Right renal cortex interstitium (tissue), 3 donors: ENCODE measurements around the gene IYD. TPM values are rescaled to one million over a fixed set of nuclear protein-coding genes. Genes with fewer than 3 reads are reported as not detected.

ENCODE experiments used
- DNase-seq, 3 donors: peaks; one replicate each; pipeline ENCODE4 v3.0.0-alpha.2; 2013; ENCODE audit warnings: low read depth in 3 of 3, low spot score in 2 of 3
- polyA plus RNA-seq, 3 donors: library from polyadenylated mRNA; unstranded; fragments of 120-200 nt; gene quantifications; one replicate each; pipeline ENCODE4 v1.2.1, GENCODE V29; 2013; ENCODE audit not compliant: insufficient read length in 3 of 3

IYD gene
- polyA plus RNA-seq, 3 donors, result 3.0 to 5.5 (median 5.4) TPM

- no peak for DNase-seq
These were observed 25.5 kb downstream of the IYD start for GRCh38 chr6:150394053-150394898.

GRCh38 chr6:150394899-150395295, 26.1 kb downstream of the IYD start:
- DNase-seq, result no peak

GRCh38 chr6:150395388-150396009, 26.7 kb downstream of the IYD start:
- peak in 2 of 3 donors; percentile 32 to 56 for DNase-seq

GRCh38 chr6:150403458-150404246, 34.8 kb downstream of the IYD start:
- DNase-seq, result peak; percentile 83 to 90 (median 88)

GRCh38 chr6:150406948-150407347, 38.1 kb downstream of the IYD start:
- DNase-seq, result no peak

GRCh38 chr6:150408842-150409241, 40.0 kb downstream of the IYD start:
- no peak for DNase-seq

GRCh38 chr6:150409576-150410066, 40.8 kb downstream of the IYD start:
- DNase-seq, result no peak

- no peak for DNase-seq
These were observed 41.6 kb downstream of the IYD start for GRCh38 chr6:150410399-150410798.

- no peak for DNase-seq
These were observed 42.1 kb downstream of the IYD start for GRCh38 chr6:150410906-150411305.

- DNase-seq, result no peak
These were observed 43.4 kb downstream of the IYD start for GRCh38 chr6:150412221-150412620.

GRCh38 chr6:150413198-150413597, 44.4 kb downstream of the IYD start:
- no peak for DNase-seq

GRCh38 chr6:150413781-150414281, 45.0 kb downstream of the IYD start:
- no peak for DNase-seq

- DNase-seq, result no peak
These were observed 47.3 kb downstream of the IYD start for GRCh38 chr6:150416128-150416527.

- DNase-seq, result no peak
These were observed 48.4 kb downstream of the IYD start for GRCh38 chr6:150417250-150417649.

- DNase-seq, result peak in 2 of 3 donors; percentile 72 to 74
These were observed 49.4 kb downstream of the IYD start for GRCh38 chr6:150417899-150418826.

- DNase-seq, result peak in 1 of 3 donors; percentile 61
These were observed 50.2 kb downstream of the IYD start for GRCh38 chr6:150418827-150419594.

GRCh38 chr6:150420428-150420827, 51.6 kb downstream of the IYD start:
- no peak for DNase-seq

- DNase-seq, result no peak
These were observed 52.1 kb downstream of the IYD start for GRCh38 chr6:150420926-150421325.

GRCh38 chr6:150425508-150425907, 56.7 kb downstream of the IYD start:
- no peak for DNase-seq
